Astrocyte (in vitro differentiated cells and primary cell): Measurements from ENCODE around the gene IFITM2.

Experiments used
- CTCF ChIP-seq: IDR thresholded peaks from 2 replicates; pipeline ENCODE4 v1.5.1; 2011; ENCODE audit warnings: low read depth, mild to moderate bottlenecking, inconsistent platforms, low read length, moderate library complexity; ENCODE audit not compliant: insufficient read depth
- EZH2 ChIP-seq: IDR thresholded peaks from 2 replicates; pipeline ENCODE4 v1.6.1; 2012; ENCODE audit warnings: mild to moderate bottlenecking, low read length, inconsistent platforms; ENCODE audit not compliant: insufficient read depth

- TF ChIP-seq CTCF (no peak), EZH2 (no peak)
Observed at GRCh38 chr11:332651-333480, 25.2 kb downstream of the IFITM2 start.
